ENCODE data around the gene PACS1.
"Not testable (repeated sequence)": the region's sequence is repeated elsewhere in the genome, so short reads cannot be mapped to it uniquely, and the experiment has no call there.

Gene PACS1

DNA sequence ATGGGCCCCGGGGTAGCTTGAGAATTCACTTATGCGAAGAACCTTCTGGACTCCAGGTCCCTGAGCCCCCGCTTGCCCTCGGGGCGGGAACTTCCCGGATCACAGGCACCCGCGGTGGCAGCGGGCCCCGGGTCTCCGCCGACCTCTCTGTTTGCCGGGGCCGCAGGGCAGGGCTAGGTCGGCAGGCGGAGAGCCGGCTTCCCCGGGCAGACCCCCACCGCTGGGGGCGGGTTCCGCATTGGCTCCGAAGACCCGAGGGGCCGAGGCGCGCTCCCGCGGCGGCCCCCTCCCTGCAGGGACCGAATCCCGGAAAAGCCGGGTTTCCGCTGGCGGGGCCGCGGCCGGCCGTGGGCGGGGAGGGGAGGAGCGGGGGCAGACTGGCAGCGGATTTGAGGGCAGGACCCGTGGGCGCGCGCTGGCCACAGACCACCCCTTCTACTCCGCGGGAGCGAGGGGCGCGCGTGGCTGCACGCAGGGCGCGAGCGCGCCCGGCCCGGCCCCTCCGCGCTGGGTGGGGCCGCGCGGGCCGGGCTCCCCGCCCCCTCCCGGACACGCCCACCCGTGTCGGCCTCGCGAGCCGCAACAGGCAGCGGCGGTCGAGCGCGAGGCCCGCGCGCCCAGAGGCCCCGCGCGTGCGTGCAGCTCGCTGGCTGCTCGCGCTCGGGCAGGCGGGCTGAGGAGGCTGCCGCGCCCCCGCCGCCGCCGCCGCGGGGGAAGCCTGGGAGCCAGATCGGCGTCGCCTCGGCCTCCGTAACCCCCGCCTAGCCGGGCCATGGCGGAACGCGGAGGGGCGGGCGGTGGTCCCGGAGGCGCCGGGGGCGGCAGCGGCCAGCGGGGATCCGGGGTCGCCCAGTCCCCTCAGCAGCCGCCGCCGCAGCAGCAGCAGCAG lies at the start of gene PACS1:
Gene PACS1, plus strand, starts transcription at position 558 of the 889 bp plus-strand sequence. Its CDS starts 215 bp downstream, at position 773.
- DNase-seq (ENCODE audit: low read depth, low spot score), result no peak
- Histone ChIP-seq H3K4me3 (ENCODE audit: low read length) (peak within 1 kb of the TSS; percentile 81), H3K4me1 (ENCODE audit: control insufficient read depth, insufficient read depth, low read length) (no peaks in the 10 kb centered on the region), H3K36me3 (ENCODE audit: control insufficient read depth, insufficient read depth, low read length) (peaks cover 15% of the 10 kb centered on the region; the same call in 1 of the 2 replicates), H3K27me3 (ENCODE audit: control insufficient read depth, insufficient read depth, low read length) (no peaks in the 10 kb centered on the region), H3K27ac (ENCODE audit: low read length) (no peak within 1 kb of the TSS), H3K9me3 (ENCODE audit: control insufficient read depth, insufficient read depth, low read length) (no peaks in the 10 kb centered on the region)
- no CpG with 5 or more reads among the region's 120 CpGs for WGBS (ENCODE audit: insufficient coverage, insufficient read length)

DNA sequence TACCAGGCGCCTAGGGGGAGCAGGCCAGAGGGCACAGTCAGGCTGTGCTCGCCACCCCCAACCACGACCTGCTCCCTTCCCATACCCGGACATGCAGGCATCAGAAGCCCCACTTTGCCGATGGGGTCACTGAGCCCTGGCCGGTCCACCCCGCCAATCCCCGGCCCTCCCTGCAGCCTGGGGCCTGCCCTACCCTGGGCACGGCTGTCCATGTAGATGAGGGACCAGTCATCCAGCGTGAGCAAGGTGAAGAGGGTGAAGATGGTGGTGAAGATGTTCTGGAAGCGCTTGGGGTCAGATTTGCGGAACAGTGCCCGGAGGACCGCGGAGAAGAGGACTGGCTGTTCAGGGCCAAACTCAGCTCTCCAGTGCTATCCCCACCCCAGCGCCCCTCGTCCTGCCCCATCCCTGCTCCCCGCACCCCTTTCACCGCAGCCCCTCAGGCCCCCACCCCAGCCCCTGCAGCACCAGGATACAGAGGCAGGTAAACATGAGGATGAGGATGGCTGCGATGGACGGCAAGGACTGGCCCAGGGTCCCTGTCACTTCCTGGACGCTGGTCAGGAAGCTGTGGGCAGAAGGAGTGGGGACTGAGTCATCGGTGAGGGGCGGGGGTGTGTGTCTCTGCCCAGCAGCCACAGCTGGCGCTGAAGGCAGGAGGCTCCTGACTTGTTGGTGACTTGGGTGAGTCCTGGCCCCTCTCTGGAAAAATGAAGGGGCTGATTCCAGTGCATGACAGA lies 49.3 kb upstream of the PACS1 start:
- WGBS (ENCODE audit: insufficient coverage, insufficient read length), result no CpG with 5 or more reads among the region's 25 CpGs
- Histone ChIP-seq H3K9me3 (ENCODE audit: control insufficient read depth, insufficient read depth, low read length) (no peaks in the 10 kb centered on the region), H3K36me3 (ENCODE audit: control insufficient read depth, insufficient read depth, low read length) (no peaks in the 10 kb centered on the region), H3K4me3 (ENCODE audit: low read length) (no peak overlapping the region), H3K27me3 (ENCODE audit: control insufficient read depth, insufficient read depth, low read length) (0 out of 2 replicates have a peak, but pooled peaks cover 2% of the 10 kb centered on the region), H3K4me1 (ENCODE audit: control insufficient read depth, insufficient read depth, low read length) (no peaks in the 10 kb centered on the region; the same call in 1 of the 2 replicates), H3K27ac (ENCODE audit: low read length) (no peak overlapping the region)
- no peak for DNase-seq (ENCODE audit: low read depth, low spot score)

DNA sequence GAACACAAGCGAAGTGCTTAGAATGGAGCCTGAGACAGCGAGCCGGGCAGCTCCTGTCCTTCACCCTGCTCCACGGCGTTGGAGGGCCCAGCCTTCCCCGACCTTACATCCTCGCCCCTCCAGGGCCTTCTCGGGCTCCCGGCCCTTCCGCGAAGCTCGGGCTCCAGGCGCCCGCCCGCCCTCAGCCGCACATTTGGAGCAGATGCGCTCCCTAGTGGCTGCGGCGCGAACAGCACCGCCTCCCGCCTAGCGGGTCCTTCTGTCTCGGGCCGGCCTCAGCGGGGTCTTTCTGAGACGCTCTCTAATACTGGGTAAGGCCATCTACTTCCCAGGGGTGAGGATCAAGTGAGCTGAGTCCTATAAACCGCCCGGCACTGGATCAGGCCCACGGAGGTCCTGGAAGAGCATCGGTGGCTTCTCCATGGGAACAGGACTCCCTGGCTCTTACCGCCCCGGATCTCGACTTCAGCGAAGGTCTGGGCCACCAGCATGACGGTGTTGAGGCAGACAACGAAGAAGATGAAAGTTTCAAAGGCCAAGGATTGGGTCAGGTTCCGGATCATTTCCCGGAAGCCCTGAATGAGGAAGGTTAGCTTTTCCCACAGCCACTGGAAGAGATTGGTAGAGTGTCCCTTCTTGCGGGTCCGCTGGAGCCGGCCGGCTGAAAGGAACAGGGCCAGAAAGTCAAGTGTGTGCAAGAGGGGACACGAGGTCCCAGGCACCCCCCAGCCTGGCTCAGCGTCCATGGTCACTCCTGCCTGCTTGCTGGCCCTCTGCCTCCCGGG lies 47.5 kb upstream of the PACS1 start:
- Histone ChIP-seq H3K9me3 (ENCODE audit: control insufficient read depth, insufficient read depth, low read length) (no peaks in the 10 kb centered on the region), H3K27ac (ENCODE audit: low read length) (no peak overlapping the region), H3K27me3 (ENCODE audit: control insufficient read depth, insufficient read depth, low read length) (0 out of 2 replicates have a peak, but pooled peaks cover 2% of the 10 kb centered on the region), H3K4me3 (ENCODE audit: low read length) (no peak overlapping the region), H3K36me3 (ENCODE audit: control insufficient read depth, insufficient read depth, low read length) (no peaks in the 10 kb centered on the region), H3K4me1 (ENCODE audit: control insufficient read depth, insufficient read depth, low read length) (no peaks in the 10 kb centered on the region; the same call in 1 of the 2 replicates)
- DNase-seq (ENCODE audit: low read depth, low spot score), result peak; percentile 68
- no CpG with 5 or more reads among the region's 46 CpGs for WGBS (ENCODE audit: insufficient coverage, insufficient read length)

DNA sequence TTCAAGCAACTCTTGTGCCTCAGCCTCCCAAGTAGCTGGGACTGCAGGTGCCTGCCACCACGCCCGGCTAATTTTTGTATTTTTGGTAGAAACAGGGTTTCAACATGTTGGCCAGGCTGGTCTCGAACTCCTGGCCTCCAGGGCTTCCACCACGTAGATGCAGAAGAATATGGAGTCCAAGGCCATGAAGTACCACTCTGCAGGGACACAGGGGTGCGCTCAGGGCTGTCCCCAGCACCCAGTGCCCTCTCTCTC lies 47.0 kb upstream of the PACS1 start:
- H3K9me3 ChIP-seq (ENCODE audit: control insufficient read depth, insufficient read depth, low read length); H3K4me3 ChIP-seq (ENCODE audit: low read length); H3K27ac ChIP-seq (ENCODE audit: low read length); H3K36me3 ChIP-seq (ENCODE audit: control insufficient read depth, insufficient read depth, low read length); H3K27me3 ChIP-seq (ENCODE audit: control insufficient read depth, insufficient read depth, low read length); DNase-seq (ENCODE audit: low read depth, low spot score); H3K4me1 ChIP-seq (ENCODE audit: control insufficient read depth, insufficient read depth, low read length): not testable (repeated sequence)
- no CpG with 5 or more reads among the region's 5 CpGs for WGBS (ENCODE audit: insufficient coverage, insufficient read length)

DNA sequence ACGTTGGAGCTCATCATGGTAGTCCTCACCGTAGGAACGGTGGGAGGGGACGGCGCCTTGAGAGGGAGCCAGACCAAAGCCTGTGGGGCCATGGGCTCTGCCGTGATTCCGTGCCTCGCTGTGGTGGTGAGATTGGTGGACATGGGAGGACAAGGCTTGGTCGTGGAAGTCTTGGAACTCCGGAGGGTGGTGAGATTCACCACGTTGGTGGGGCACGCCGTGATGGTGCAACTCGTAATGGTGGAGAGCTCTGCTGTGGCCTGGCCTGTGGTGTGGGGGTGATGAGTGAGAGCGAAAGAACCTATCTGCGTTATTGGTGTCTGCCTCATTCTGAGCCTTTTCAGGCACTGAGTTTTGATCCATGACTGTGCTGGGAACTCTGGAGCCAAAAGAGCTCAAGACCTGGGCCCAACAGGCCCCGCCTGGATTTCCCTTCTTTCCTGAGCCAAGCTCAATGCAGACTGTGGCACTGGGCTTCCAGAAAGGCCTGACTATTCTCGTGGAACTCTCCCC lies 44.0 kb upstream of the PACS1 start, which contains the start of gene CATSPER1:
Gene CATSPER1, minus strand, starts transcription at position 463 of the 513 bp plus-strand sequence. Its CDS starts 100 bp downstream, at position 363.
- Histone ChIP-seq H3K4me1 (ENCODE audit: control insufficient read depth, insufficient read depth, low read length) (no peaks in the 10 kb centered on the region; the same call in 1 of the 2 replicates), H3K4me3 (ENCODE audit: low read length) (no peak within 1 kb of the TSS), H3K36me3 (ENCODE audit: control insufficient read depth, insufficient read depth, low read length) (no peaks in the 10 kb centered on the region), H3K9me3 (ENCODE audit: control insufficient read depth, insufficient read depth, low read length) (no peaks in the 10 kb centered on the region), H3K27me3 (ENCODE audit: control insufficient read depth, insufficient read depth, low read length) (0 out of 2 replicates have a peak, but pooled peaks cover 2% of the 10 kb centered on the region), H3K27ac (ENCODE audit: low read length) (no peak within 1 kb of the TSS)
- DNase-seq (ENCODE audit: low read depth, low spot score), result no peak
- no CpG with 5 or more reads among the region's 18 CpGs for WGBS (ENCODE audit: insufficient coverage, insufficient read length)

DNA sequence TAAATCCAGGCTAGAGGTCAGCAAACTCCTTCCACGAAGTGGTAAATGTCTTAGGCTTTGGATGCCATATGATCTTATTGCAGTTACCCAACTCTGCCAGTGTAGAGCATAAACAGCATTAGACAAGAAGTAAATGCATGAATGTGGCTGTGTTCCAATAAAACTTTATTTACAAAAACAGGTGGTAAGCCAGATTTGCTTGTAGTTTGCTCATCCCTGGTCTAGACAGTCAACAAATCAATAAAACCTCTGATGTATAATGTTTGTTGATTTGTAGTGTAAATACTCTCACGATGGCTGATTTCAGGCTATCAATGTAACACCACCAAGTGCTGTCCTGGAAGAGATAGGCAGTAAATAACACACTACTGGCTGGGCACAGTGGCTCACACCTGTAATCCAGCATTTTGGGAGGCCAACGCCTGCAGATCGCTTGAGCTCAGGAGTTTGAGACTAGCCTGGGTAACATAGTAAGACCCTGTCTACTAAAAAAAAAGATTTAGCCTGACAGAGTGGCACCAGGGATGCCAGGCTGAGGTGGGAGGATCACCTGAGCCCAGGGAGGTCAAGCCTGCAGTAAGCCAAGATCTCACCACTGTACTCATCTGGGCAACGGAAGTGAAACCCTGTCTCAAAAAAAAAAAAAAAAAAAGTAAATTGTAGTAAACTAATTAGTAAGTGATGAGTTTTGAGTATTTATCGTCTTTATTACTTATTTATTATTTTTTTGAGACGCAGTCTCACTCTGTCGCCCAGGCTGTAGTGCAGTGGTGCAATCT lies 36.9 kb upstream of the PACS1 start:
- Histone ChIP-seq H3K4me1 (ENCODE audit: control insufficient read depth, insufficient read depth, low read length) (no peaks in the 10 kb centered on the region), H3K36me3 (ENCODE audit: control insufficient read depth, insufficient read depth, low read length) (no peaks in the 10 kb centered on the region), H3K4me3 (ENCODE audit: low read length) (no peak overlapping the region), H3K27ac (ENCODE audit: low read length) (no peak overlapping the region), H3K9me3 (ENCODE audit: control insufficient read depth, insufficient read depth, low read length) (no peaks in the 10 kb centered on the region), H3K27me3 (ENCODE audit: control insufficient read depth, insufficient read depth, low read length) (no peaks in the 10 kb centered on the region; the same call in 1 of the 2 replicates)
- no peak for DNase-seq (ENCODE audit: low read depth, low spot score)
- WGBS (ENCODE audit: insufficient coverage, insufficient read length), result no CpG with 5 or more reads among the region's 8 CpGs

DNA sequence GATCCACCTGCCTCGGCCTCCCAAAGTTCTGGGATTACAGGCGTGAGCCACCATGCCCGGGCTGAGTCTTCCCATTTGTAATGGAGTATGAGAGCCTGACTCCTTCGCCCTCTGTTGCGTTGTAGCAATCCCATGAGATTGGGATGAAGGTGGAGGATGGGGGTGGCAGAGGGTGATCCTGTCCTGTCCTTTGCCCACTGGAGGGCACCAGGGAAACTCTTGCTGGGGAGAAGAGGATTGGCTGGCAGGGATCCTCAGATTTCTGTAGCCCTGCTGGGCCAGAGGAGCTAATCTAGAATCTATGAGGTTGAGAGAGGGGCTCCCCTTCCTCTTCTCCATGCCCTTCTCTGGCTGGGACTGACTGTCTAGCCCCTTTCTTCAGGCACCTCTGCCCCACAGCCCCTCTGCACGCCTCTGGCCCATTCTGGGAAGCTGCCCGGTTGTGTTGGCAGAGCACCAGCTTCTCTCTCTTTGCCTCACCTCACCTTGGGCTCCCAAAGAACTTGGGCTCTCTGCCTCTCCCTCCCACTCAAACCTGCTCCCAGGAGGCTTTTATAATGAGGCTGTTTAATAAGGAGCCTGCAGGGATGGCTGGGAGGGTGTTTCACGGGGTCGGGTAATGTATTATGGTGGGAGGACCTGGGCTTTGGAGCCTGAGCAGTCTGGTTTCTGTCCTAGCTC lies 34.3 kb upstream of the PACS1 start:
- Histone ChIP-seq H3K9me3 (ENCODE audit: control insufficient read depth, insufficient read depth, low read length) (no peaks in the 10 kb centered on the region), H3K27me3 (ENCODE audit: control insufficient read depth, insufficient read depth, low read length) (no peaks in the 10 kb centered on the region; the same call in 1 of the 2 replicates), H3K4me1 (ENCODE audit: control insufficient read depth, insufficient read depth, low read length) (no peaks in the 10 kb centered on the region), H3K27ac (ENCODE audit: low read length) (no peak overlapping the region), H3K36me3 (ENCODE audit: control insufficient read depth, insufficient read depth, low read length) (no peaks in the 10 kb centered on the region), H3K4me3 (ENCODE audit: low read length) (no peak overlapping the region)
- no CpG with 5 or more reads among the region's 9 CpGs for WGBS (ENCODE audit: insufficient coverage, insufficient read length)
- DNase-seq (ENCODE audit: low read depth, low spot score), result no peak

DNA sequence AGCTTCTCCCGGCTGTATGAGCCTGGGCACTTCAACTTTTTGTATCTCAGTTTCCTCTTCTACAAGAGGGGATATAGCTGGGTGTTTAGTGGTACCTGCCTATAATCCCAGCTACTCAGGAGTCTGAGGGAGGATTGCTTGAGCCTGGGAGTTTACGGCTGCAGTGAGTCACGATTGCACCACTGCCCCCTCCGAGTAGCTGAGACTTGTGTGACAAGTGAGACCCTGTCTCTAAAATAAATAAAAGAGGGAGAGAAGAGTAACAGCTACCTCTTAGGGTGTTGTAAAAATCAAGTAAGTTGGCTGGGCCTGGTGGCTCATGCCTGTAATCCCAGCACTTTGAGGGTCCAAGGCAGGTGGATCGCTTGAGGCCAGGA lies 33.8 kb upstream of the PACS1 start:
- DNase-seq (ENCODE audit: low read depth, low spot score), result no peak
- WGBS (ENCODE audit: insufficient coverage, insufficient read length), result no CpG with 5 or more reads among the region's 5 CpGs
- no peak overlapping the region for H3K27ac ChIP-seq (ENCODE audit: low read length)

DNA sequence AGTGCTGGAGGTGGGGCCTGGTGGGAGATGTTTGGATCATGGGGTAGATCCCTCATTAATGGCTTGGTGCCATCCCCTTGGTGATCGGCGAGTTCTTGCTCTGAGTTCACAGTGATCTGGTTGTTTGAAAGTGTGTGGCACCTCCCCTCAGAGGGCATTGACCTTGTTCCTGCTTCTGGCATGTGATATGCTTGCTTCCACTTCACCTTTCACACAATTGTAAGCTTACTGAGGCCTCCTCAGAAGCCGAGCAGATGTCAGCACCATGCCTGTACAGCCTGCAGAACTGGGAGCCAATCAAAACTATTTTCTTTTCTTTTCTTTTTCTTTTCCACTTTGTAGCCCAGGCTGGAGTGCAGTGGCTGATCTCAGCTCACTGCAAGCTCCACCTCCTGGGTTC lies 32.7 kb upstream of the PACS1 start:
- Histone ChIP-seq H3K36me3 (ENCODE audit: control insufficient read depth, insufficient read depth, low read length) (no peaks in the 10 kb centered on the region; the same call in 1 of the 2 replicates), H3K4me1 (ENCODE audit: control insufficient read depth, insufficient read depth, low read length) (no peaks in the 10 kb centered on the region), H3K9me3 (ENCODE audit: control insufficient read depth, insufficient read depth, low read length) (no peaks in the 10 kb centered on the region), H3K27ac (ENCODE audit: low read length) (no peak overlapping the region), H3K27me3 (ENCODE audit: control insufficient read depth, insufficient read depth, low read length) (no peaks in the 10 kb centered on the region; the same call in 1 of the 2 replicates), H3K4me3 (ENCODE audit: low read length) (no peak overlapping the region)
- no CpG with 5 or more reads among the region's 3 CpGs for WGBS (ENCODE audit: insufficient coverage, insufficient read length)
- no peak for DNase-seq (ENCODE audit: low read depth, low spot score)

More for the DNA sequence above, 33.8 kb upstream of the PACS1 start:
- Histone ChIP-seq H3K36me3 (ENCODE audit: control insufficient read depth, insufficient read depth, low read length) (no peaks in the 10 kb centered on the region), H3K27me3 (ENCODE audit: control insufficient read depth, insufficient read depth, low read length) (no peaks in the 10 kb centered on the region; the same call in 1 of the 2 replicates), H3K4me3 (ENCODE audit: low read length) (no peak overlapping the region), H3K9me3 (ENCODE audit: control insufficient read depth, insufficient read depth, low read length) (no peaks in the 10 kb centered on the region), H3K4me1 (ENCODE audit: control insufficient read depth, insufficient read depth, low read length) (no peaks in the 10 kb centered on the region)
